ENCODE data around the gene FAM24B.

The FAM24B gene

DNA sequence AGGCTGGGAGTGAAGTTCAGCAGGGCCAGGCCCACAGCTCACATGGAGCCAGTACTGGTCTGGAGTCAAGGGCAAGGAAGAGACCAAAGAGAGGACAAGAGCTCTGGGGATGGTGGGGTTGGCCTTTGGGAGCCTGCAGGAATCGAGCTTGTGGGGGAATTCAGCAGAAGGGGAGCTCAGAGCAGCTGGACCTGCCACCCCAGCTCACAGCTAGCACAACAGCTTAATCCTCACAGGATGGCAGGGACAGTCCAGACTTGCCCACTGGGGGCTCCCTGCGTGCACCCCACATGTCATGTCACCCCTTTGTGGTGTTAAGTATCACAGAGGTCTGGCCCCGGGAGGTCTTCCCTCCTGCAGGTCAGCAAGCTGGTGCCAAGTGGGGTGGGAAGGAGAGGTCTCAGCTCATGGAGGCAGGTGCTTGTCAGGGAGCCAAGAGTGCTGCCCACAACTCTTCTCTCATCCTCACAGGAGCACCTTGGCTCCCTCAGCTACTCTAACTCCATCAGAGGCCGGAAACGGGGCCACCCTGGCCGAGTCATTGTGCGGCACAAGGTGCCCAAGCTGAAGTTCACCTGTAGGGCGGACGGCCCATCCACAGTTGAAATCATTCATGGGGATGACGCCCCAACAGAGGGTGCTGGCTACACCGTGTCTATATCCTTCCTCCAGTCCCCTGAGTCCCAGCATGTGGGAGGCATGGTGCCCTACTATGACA lies 56.2 kb downstream of the FAM24B start:
- no peak for DNase-seq

DNA sequence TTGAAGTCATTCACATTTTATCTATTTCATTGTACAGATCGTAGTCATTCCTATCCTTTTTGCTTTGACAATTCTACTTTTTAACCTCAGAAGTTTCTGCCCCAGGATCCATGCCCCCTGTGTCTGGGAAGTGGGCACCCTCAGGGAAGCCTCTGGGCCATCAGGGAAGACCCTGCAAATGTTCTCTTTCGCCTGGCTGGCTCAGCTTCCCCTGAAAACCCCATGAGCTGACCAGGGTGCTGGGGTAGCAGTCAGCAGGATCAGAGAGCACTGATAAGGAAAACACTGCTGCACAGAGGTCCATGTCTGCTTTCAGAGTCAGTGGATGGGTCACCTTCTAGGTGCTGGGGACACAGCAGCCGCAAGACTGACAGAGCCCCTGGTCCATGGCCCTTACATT lies 57.6 kb downstream of the FAM24B start:
- no peak for DNase-seq

GRCh38 chr10:122815458-122815857 lies 63.9 kb downstream of the FAM24B start:
- DNase-seq = no peak

- no peak for DNase-seq
Measured at GRCh38 chr10:122814493-122814892, 64.9 kb downstream of the FAM24B start.

DNA sequence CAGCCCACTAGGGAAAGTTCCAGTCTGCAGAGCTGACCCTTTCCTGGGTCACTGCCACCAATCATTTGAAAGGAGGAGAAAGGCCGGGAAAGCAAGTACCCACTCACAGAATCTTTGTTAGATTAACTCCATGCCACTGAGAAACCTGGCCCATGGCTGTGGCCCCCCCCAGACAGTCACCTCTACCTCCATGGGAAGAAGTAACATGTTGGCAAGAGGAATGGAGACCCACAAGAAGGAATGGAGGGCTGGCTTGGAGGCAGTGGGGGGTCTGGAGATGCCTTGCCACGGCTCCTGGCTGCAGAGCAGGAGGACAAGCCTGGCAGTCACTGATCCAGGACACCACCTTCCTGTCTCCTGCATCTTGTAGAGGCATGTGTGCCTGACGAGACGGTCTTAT lies 66.6 kb downstream of the FAM24B start:
- DNase-seq = no peak

DNA sequence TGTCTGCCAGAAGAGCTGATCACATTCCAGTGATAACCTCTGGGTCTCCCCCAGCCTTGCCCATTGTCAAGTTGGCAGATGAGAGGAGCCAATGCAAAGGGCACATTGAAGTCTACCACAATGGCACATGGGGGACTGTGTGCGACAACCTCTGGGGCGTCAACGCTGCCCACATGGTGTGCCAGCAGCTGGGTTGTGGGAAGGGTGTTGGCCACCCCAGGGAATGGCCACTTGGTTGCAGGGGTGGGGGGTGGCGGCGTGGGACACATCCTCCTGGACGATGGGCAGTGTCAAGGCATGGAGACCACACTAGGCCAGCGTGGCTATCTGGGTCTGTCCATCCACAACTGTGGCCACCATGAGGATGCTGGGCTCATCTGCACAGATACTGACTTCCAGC lies 77.1 kb downstream of the FAM24B start:
- DNase-seq = no peak
